PC-3 (cell line): Measurements from ENCODE around the gene CNTNAP2.

Experiments
- CTCF ChIP-seq: fragments of 300-600 bp; sonication (generic); conservative IDR thresholded peaks from 2 replicates; pipeline ENCODE4 v1.5.1; 2017; ENCODE audit warnings: antibody characterized with exemption, low read depth, mild to moderate bottlenecking, low read length
- EZH2 ChIP-seq: fragments of 300-600 bp; sonication (generic); IDR thresholded peaks from one replicate; pipeline ENCODE4 v1.6.1; 2017; ENCODE audit warnings: antibody characterized with exemption, mild to moderate bottlenecking, low read length; ENCODE audit not compliant: unreplicated experiment
- EZH2phosphoT487 ChIP-seq: fragments of 300-600 bp; sonication (generic); IDR thresholded peaks from 2 replicates; pipeline ENCODE4 v1.6.1; 2018; ENCODE audit warnings: mild to moderate bottlenecking, antibody characterized with exemption, low read length, borderline replicate concordance

GRCh38 chr7:147276106-147276505 is 1159.5 kb downstream of the CNTNAP2 start:
- TF ChIP-seq EZH2phosphoT487, result no peak
- TF ChIP-seq CTCF, result no peak
- no peak for TF ChIP-seq EZH2
